Cardiac muscle cell (in vitro differentiated cells and primary cell): ENCODE measurements around the gene TP73. TPM values are rescaled to one million over a fixed set of nuclear protein-coding genes. Genes with fewer than 3 reads are reported as not detected.

Source experiments
- DNase-seq, 2 donors: peaks; one replicate each; pipeline versions ENCODE4 v3.0.0 to v3.0.0-alpha.2; 2010 to 2017; ENCODE audit warnings: low read depth in 1 of 2, low spot score in 1 of 2
- H3K27ac ChIP-seq: fragments of 200-600 bp; sonication (generic); 2 replicates; pipeline ENCODE4 v1.5.1; 2016
- H3K27me3 ChIP-seq: fragments of 200-600 bp; sonication (generic); 2 replicates; pipeline ENCODE4 v1.6.0; 2016; ENCODE audit warnings: control low read depth
- H3K36me3 ChIP-seq: fragments of 200-600 bp; sonication (generic); 2 replicates; pipeline ENCODE4 v1.5.1; 2016; ENCODE audit warnings: control low read depth
- H3K4me1 ChIP-seq: fragments of 200-600 bp; sonication (generic); 2 replicates; pipeline ENCODE4 v1.8.1; 2017; ENCODE audit warnings: low read depth, mild to moderate bottlenecking, mixed run types
- H3K4me3 ChIP-seq: fragments of 200-600 bp; sonication (generic); 2 replicates; pipeline ENCODE4 v1.5.1; 2016; ENCODE audit warnings: mild to moderate bottlenecking
- H3K9me3 ChIP-seq: fragments of 200-600 bp; sonication (generic); 2 replicates; pipeline ENCODE4 v1.5.1; 2017; ENCODE audit warnings: low read depth, mild to moderate bottlenecking, control low read depth
- CTCF ChIP-seq: IDR thresholded peaks from 2 replicates; pipeline ENCODE4 v1.5.1; 2012; ENCODE audit warnings: low read depth, mild to moderate bottlenecking, low read length
- polyA plus RNA-seq: library from polyadenylated mRNA; unstranded; fragments of >200 nt; fragmentation: Nextera tagmentation; extraction: Ambion mirVana; gene quantifications from 2 replicates; pipeline ENCODE4 v1.2.1, GENCODE V29; 2016
- total RNA-seq: library from RNA; depleted of rRNA; stranded (reverse); fragments of >200 nt; gene quantifications from 2 replicates; pipeline ENCODE4 v1.2.3, GENCODE V29; 2016

TP73 gene
- total and polyA plus RNA-seq, 2 experiments from 2014 or later: 0.87 TPM; not detected in 1

DNA sequence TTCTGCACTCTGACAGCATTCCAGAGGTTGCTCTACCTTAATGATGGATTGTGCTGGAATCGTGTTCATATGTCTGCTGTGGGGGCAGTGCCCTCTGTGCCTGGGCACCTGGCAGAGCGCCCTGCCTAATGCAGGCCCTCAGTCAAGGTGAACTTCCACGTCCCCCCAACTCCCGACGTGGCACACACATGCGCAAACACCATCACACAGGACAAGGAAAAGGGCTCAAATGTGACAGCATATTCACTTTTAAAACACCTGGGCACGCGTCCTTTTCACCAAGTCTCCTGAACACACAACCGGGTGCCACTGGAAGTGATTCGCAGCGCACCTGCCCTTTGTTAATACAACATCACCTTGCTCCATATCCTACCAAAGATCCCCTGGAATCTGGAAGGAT, 15.8 kb upstream of the TP73 start:
- no peak overlapping the region for H3K27ac ChIP-seq
- DNase-seq: no peak
- peaks cover 28% of the 10 kb centered on the region for H3K36me3 ChIP-seq
- TF ChIP-seq CTCF: no peak
- no peak overlapping the region for H3K4me3 ChIP-seq
- no peaks in the 10 kb centered on the region for H3K9me3 ChIP-seq
- no peaks in the 10 kb centered on the region for H3K27me3 ChIP-seq
- no peaks in the 10 kb centered on the region for H3K4me1 ChIP-seq

GRCh38 chr1:3638027-3638426, 14.3 kb upstream of the TP73 start:
- Histone ChIP-seq H3K9me3 (no peaks in the 10 kb centered on the region), H3K36me3 (peaks cover 28% of the 10 kb centered on the region), H3K4me3 (no peak overlapping the region), H3K27me3 (no peaks in the 10 kb centered on the region), H3K4me1 (no peaks in the 10 kb centered on the region), H3K27ac (no peak overlapping the region)
- no peak for DNase-seq
- TF ChIP-seq CTCF: no peak

- Histone ChIP-seq H3K36me3 (peaks cover 28% of the 10 kb centered on the region), H3K27me3 (no peaks in the 10 kb centered on the region), H3K27ac (no peak overlapping the region), H3K4me3 (no peak overlapping the region), H3K4me1 (no peaks in the 10 kb centered on the region), H3K9me3 (no peaks in the 10 kb centered on the region)
- no peak for DNase-seq
- no peak for TF ChIP-seq CTCF
These were observed 13.6 kb upstream of the TP73 start for GRCh38 chr1:3638676-3639075.

DNA sequence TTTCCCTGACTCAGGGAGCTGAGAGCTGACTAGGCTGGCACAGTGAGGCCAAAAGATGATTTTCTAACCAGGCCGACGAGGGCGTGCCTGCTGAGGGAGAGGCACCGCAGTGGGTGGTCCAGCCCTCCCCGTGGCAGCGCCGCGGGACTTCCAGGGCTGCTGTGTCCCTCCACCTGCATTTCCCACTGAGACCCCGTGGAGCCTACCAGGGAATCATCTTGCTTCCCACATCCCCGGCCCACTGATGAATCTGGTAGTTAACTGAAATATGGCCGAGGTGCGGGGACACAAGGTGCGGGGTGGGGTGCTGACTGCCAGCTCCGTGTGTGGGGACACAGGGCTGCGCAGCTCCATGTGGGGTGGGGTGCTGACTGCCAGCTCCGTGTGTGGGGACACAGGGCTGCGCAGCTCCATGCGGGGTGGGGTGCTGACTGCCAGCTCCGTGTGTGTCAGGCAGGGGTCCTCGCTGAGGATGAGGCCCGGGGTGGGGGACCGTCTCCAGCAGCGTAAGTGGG, 12.9 kb upstream of the TP73 start:
- H3K36me3 ChIP-seq: peaks cover 28% of the 10 kb centered on the region
- no peak overlapping the region for H3K27ac ChIP-seq

GRCh38 chr1:3640121-3640837, 12.0 kb upstream of the TP73 start:
- Histone ChIP-seq H3K27ac (no peak overlapping the region), H3K36me3 (peaks cover 23% of the 10 kb centered on the region), H3K4me3 (no peak overlapping the region), H3K27me3 (no peaks in the 10 kb centered on the region), H3K9me3 (no peaks in the 10 kb centered on the region), H3K4me1 (no peaks in the 10 kb centered on the region)
- DNase-seq: no peak
- no peak for TF ChIP-seq CTCF

More for the DNA sequence above, 12.9 kb upstream of the TP73 start:
- Histone ChIP-seq H3K4me3 (no peak overlapping the region), H3K27me3 (no peaks in the 10 kb centered on the region), H3K9me3 (no peaks in the 10 kb centered on the region), H3K4me1 (no peaks in the 10 kb centered on the region)
- DNase-seq: no peak
- TF ChIP-seq CTCF: no peak
